Left ventricle myocardium superior (tissue), 1 donor: ENCODE measurements around the gene C1QC. TPM values are rescaled to one million over a fixed set of nuclear protein-coding genes. Genes with fewer than 3 reads are reported as not detected.
"Not testable (repeated sequence)": the region's sequence is repeated elsewhere in the genome, so short reads cannot be mapped to it uniquely, and the experiment has no call there.

ENCODE experiments used
- ATAC-seq: fragments of 200-7000 bp; cut with Tn5 transposase; one replicate; pipeline ENCODE4 v1.9.1; 2020; ENCODE audit warnings: mild to moderate bottlenecking, moderate library complexity
- DNase-seq: peaks from one replicate; pipeline ENCODE4 v3.0.0-alpha.2; 2020
- intact Hi-C: fragments of 100-400 bp; cut with micrococcal nuclease; formaldehyde crosslinking; loops from one replicate; pipeline ENCODE4 v1.11.0; 2022
- total RNA-seq: library from RNA; stranded (reverse); fragmentation: NEBNext Ultra II Directional; extraction: Animal tissue kit (Norgen Biotek cat#: 25700); gene quantifications from one replicate; pipeline ENCODE4 v1.2.1, GENCODE V29; 2021
- donor health status: DM: no; HTN: yes; CAD: no; lungs with severe emphysema.

Gene C1QC
- total RNA-seq, 1 donor from 2014 or later, result 93.5 TPM

- DNase-seq (no peak), ATAC-seq (no peak)
- intact Hi-C loops, result no loop called here
Measured at GRCh38 chr1:22671999-22672398, 28.6 kb downstream of the C1QC start.

- intact Hi-C loops, result no loop called here
- ATAC-seq (peak; percentile 57), DNase-seq (peak; percentile 74)
Measured at GRCh38 chr1:22673486-22674409, 30.3 kb downstream of the C1QC start.

- ATAC-seq, result no peak
- intact Hi-C loops, result no loop called here
- no peak for DNase-seq
Measured at GRCh38 chr1:22674410-22674749, 30.9 kb downstream of the C1QC start.

- intact Hi-C loops, ATAC-seq, DNase-seq: not testable (repeated sequence)
Measured at GRCh38 chr1:22676151-22676550, 32.7 kb downstream of the C1QC start.

- ATAC-seq (no peak), DNase-seq (no peak)
- intact Hi-C loops, result no loop called here
Measured at GRCh38 chr1:22676916-22677583, 33.6 kb downstream of the C1QC start.

- intact Hi-C loops, result no loop called here
- ATAC-seq (no peak), DNase-seq (no peak)
Measured at GRCh38 chr1:22677931-22678896, 34.8 kb downstream of the C1QC start.

GRCh38 chr1:22680726-22681125, 37.3 kb downstream of the C1QC start:
- DNase-seq (no peak), ATAC-seq (no peak)
- intact Hi-C loops, result no loop called here

GRCh38 chr1:22681556-22682276, 38.3 kb downstream of the C1QC start:
- DNase-seq, result no peak
- ATAC-seq, result no peak
- intact Hi-C loops, result no loop called here

- intact Hi-C loops, result no loop called here
- no peak for DNase-seq
- ATAC-seq, result no peak
Measured at GRCh38 chr1:22683547-22683946, 40.1 kb downstream of the C1QC start.

GRCh38 chr1:22685591-22686059, 42.2 kb downstream of the C1QC start:
- no peak for ATAC-seq
- DNase-seq, result no peak
- intact Hi-C loops, result no loop called here

GRCh38 chr1:22687191-22687590, 43.8 kb downstream of the C1QC start:
- no peak for DNase-seq
- intact Hi-C loops, result no loop called here
- no peak for ATAC-seq

GRCh38 chr1:22688466-22688865, 45.0 kb downstream of the C1QC start:
- ATAC-seq, result no peak
- intact Hi-C loops, result no loop called here
- no peak for DNase-seq

- no peak for ATAC-seq
- intact Hi-C loops, result no loop called here
- DNase-seq, result no peak
Measured at GRCh38 chr1:22689505-22689904, 46.1 kb downstream of the C1QC start.

GRCh38 chr1:22691031-22691753, 47.8 kb downstream of the C1QC start:
- DNase-seq (no peak), ATAC-seq (no peak)
- intact Hi-C loops, result no loop called here

- ATAC-seq (no peak), DNase-seq (no peak)
- intact Hi-C loops, result no loop called here
Measured at GRCh38 chr1:22694172-22694571, 50.7 kb downstream of the C1QC start.

GRCh38 chr1:22696610-22697009, 53.2 kb downstream of the C1QC start:
- ATAC-seq, result no peak
- no peak for DNase-seq

More at GRCh38 chr1:22696610-22697009, 53.2 kb downstream of the C1QC start:
- intact Hi-C loops, result no loop called here
